Adrenal gland (tissue), 12 donors: ENCODE data around the gene UXS1. TPM values are rescaled to one million over a fixed set of nuclear protein-coding genes. Genes with fewer than 3 reads are reported as not detected.
A peak's percentile ranks its signal among the peaks of the same experiment; 100 is the strongest.

Experiments
- DNase-seq, 7 donors: peaks; one replicate each; pipeline ENCODE4 v3.0.0-alpha.2; 2019 to 2020
- H3K27ac ChIP-seq, 5 donors: fragments of 200-600 bp; sonication (generic) in 4 of 5; 1 replicate in 3 of 5; 2 replicates in 2 of 5; pipeline versions ENCODE4 v1.5.1 to v1.8.0; 2016 to 2020; ENCODE audit warnings: mild to moderate bottlenecking in 1 of 5
- H3K27me3 ChIP-seq: fragments of 200-600 bp; 2 replicates; pipeline ENCODE4 v1.8.0; 2021
- H3K36me3 ChIP-seq, 2 donors: fragments of 200-600 bp; replicated peaks in 1 of 2; 1 replicate in 1 of 2; 2 replicates in 1 of 2; pipeline versions ENCODE4 v1.5.1 to v1.8.0; 2018 to 2022
- H3K4me1 ChIP-seq, 2 donors: fragments of 200-600 bp; replicated peaks in 1 of 2; 1 replicate in 1 of 2; 2 replicates in 1 of 2; pipeline versions ENCODE4 v1.5.1 to v1.8.0; 2018 to 2021
- H3K4me3 ChIP-seq, 4 donors: fragments of 200-600 bp; sonication (generic) in 3 of 4; one replicate each; pipeline ENCODE4 v1.5.1; 2016 to 2018
- H3K9me3 ChIP-seq, 3 donors: fragments of 200-600 bp; sonication (generic) in 1 of 3; replicated peaks in 1 of 3; 1 replicate in 2 of 3; 2 replicates in 1 of 3; pipeline versions ENCODE4 v1.5.1 to v1.8.0; 2016 to 2021
- POLR2A ChIP-seq, 2 donors: fragments of 450-650 bp; IDR thresholded peaks; one replicate each; pipeline ENCODE4 v1.6.1; 2017; ENCODE audit warnings: antibody characterized with exemption in 2 of 2, mild to moderate bottlenecking in 2 of 2, moderate library complexity in 1 of 2
- WGBS, 4 donors: extraction: QIAGEN DNeasy Blood & Tissue Kit in 2 of 4; methylation state at CpG; one replicate each; pipeline versions ENCODE4 v1.1.5 to v1.1.7; 2013 to 2017; 5-methylcytosine and 5-hydroxymethylcytosine counted together
- intact Hi-C, 2 donors: fragments of 100-400 bp; cut with DNase I; formaldehyde crosslinking; loops; one replicate each; pipeline versions ENCODE4 v1.14.1 to v1.15.0; 2022 to 2023
- polyA plus RNA-seq, 3 donors: library from polyadenylated mRNA; stranded (reverse); fragments of 200-250 nt in 2 of 3; fragments of 350-450 nt in 1 of 3; fragmentation: Illumina TruSeq in 1 of 3; extraction: RNeasy Lipid Tissue Mini Kit (QIAGEN cat#74804) in 1 of 3; gene quantifications; one replicate each; pipeline ENCODE4 v1.2.3, GENCODE V29; 2013 to 2014
- total RNA-seq, 9 donors: library from RNA; depleted of rRNA in 4 of 9; stranded (reverse); fragments of >200 nt in 4 of 9; fragments of 120-200 nt in 1 of 9; fragmentation: NEBNext Ultra II Directional in 1 of 9; extraction: Animal tissue kit (Norgen Biotek cat#: 25700) in 1 of 9; gene quantifications; one replicate each; pipeline versions ENCODE4 v1.1.0 to v1.2.4, GENCODE V29; 2013 to 2023
- TF ChIP-seq, protein P1 (sequence below), 6 experiments: fragments of 450-650 bp in 4 of 6; fragments of 200-600 bp in 2 of 6; sonication (generic) in 1 of 6; IDR thresholded peaks; 1 replicate in 5 of 6; 2 replicates in 1 of 6; pipeline versions ENCODE4 v1.5.1 to v1.8.0; 2016 to 2021; ENCODE audit warnings: antibody characterized with exemption in 6 of 6, mild to moderate bottlenecking in 2 of 6, moderate library complexity in 1 of 6
- donor health status: healthy with polysubstance abuse.
- donor health status: Bipolar disorder and iron deficiency.
- donor health status: DM: yes; HTN: yes; CAD: no.
- donor health status: DM: no; HTN: no; CAD: no.
- donor health status: DM: no; HTN: no; CAD: no.
- donor health status: DM: yes; HTN: yes; CAD: no.

The UXS1 gene
- total and polyA plus RNA-seq, 12 donors = 5.7 to 145 (median 22.3) TPM

DNA sequence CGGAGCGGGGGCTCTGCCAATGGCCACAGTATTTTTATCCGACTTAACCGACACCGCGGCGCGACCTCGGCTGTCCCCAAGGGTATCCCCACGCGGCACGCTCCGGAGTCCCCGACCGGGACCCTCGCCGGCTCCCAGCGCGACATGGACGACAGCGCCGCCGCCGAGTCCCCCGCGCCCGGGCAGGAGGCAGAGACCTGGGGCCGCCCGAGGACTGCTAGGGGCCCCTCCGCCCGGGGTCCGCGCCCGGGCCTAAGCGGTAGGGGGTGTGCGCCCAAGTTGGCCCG is 468 bp downstream of the UXS1 start:
- Histone ChIP-seq H3K27me3 (no peaks in the 10 kb centered on the region), H3K36me3 (no peaks in the 10 kb centered on the region), H3K4me3 (peak overlapping the region in 3 of 4 donors; percentile 68 to 90 (median 81)), H3K4me1 (peaks cover 6 to 12% of the 10 kb centered on the region in 2 donors), H3K27ac (peak overlapping the region in 4 of 5 donors; percentile 6 to 85 (median 67)), H3K9me3 (no peaks in the 10 kb centered on the region)
- WGBS, 4 donors = 0 to 1% (median 0%) methylated on average over 1 to 37 of the region's 37 CpGs; no CpG with 5 or more reads in 1 of the 4 donors
- DNase-seq = peak in 2 of 7 donors; percentile 16 to 21
- intact Hi-C loops = no loop called here
- TF ChIP-seq POLR2A (IDR thresholded peaks at IDR 0.05) = no peak
- TF ChIP-seq, protein P1, sequence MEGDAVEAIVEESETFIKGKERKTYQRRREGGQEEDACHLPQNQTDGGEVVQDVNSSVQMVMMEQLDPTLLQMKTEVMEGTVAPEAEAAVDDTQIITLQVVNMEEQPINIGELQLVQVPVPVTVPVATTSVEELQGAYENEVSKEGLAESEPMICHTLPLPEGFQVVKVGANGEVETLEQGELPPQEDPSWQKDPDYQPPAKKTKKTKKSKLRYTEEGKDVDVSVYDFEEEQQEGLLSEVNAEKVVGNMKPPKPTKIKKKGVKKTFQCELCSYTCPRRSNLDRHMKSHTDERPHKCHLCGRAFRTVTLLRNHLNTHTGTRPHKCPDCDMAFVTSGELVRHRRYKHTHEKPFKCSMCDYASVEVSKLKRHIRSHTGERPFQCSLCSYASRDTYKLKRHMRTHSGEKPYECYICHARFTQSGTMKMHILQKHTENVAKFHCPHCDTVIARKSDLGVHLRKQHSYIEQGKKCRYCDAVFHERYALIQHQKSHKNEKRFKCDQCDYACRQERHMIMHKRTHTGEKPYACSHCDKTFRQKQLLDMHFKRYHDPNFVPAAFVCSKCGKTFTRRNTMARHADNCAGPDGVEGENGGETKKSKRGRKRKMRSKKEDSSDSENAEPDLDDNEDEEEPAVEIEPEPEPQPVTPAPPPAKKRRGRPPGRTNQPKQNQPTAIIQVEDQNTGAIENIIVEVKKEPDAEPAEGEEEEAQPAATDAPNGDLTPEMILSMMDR (IDR thresholded peaks at IDR 0.05) = no peak

DNA sequence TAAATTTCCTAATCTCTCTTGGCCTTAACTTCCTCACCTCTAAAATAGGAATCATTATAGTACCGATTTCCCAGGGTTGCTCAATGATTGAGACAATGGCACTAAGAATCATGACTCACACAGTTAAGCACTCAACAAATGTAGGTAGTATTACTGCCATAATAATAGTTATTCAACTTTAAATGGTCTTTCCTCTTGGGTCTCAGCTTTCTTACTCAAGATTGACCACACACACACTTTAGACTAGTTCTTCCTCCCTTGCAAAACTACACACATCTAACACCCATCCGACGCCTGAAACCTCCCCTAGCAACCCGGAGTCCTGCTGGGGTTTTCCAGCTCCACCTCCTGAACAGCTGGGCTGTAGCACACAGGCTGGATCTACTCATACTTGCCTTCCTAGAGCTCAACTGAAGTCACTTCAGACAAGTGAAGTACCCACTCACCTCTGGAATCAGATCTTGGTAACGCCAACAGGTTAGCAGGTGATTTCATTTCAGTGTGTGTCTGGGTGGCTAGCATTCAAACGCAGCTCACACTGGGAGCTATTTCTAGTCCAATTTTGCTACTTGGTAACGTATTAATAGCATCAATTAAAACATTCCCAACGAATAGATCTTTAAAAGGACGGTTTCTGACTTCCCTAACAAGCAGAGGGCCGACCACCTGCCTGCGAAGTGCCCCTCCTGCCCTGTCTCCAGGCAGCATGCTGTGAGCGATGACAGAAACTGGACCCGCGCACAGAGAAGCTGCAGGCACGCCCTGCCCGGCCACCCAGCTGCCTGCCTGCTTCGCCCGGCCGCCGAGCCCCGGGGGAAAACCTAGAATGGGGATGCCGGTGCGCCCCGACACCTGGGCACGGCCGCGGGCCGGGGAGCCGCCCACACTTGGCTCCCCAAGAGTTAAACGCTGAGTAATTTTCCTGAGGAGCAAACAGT is 1.1 kb downstream of the UXS1 start:
- H3K27ac ChIP-seq = peak overlapping the region in 3 of 5 donors; percentile 54 to 85 (median 80)
- TF ChIP-seq, protein P1 (IDR thresholded peaks at IDR 0.05) = no peak
- TF ChIP-seq POLR2A (IDR thresholded peaks at IDR 0.05) = no peak
- 1 to 4% (median 3%) methylated on average over 11 to 30 of the region's 30 CpGs for WGBS, 4 donors
- no peaks in the 10 kb centered on the region for H3K9me3 ChIP-seq
- intact Hi-C loops = no loop called here
- peak overlapping the region in 3 of 4 donors; percentile 68 to 90 (median 81) for H3K4me3 ChIP-seq
- H3K36me3 ChIP-seq = no peaks in the 10 kb centered on the region
- DNase-seq = peak; percentile 23 to 57 (median 40)
- H3K4me1 ChIP-seq = peaks cover 6 to 12% of the 10 kb centered on the region in 2 donors
- no peaks in the 10 kb centered on the region for H3K27me3 ChIP-seq

DNA sequence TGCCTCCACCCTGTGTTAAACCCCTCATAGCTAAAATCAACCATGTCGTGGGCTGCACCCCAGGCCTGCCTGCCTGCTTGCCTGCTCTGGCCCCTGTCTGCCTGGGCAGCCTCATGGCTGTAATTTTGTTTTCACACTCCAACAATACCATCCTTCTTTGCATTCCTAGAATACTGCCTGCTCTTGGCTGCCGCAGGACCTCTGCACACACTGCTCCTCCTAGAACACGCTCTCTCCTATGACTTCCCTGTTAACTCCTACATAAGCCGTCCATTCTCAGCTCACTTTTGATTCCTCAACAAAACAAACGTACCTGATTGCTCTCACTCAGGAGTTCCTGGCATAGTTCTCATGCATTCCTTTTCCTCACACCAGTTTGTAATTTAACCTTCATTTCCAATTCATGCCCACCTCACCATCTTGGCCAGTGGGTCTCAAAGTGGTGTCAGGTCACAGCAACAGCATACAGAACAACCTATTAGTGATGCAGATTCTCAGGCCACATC is 2.5 kb downstream of the UXS1 start:
- Histone ChIP-seq H3K4me3 (no peak overlapping the region), H3K27me3 (no peaks in the 10 kb centered on the region), H3K36me3 (no peaks in the 10 kb centered on the region), H3K9me3 (no peaks in the 10 kb centered on the region), H3K4me1 (peaks cover 6 to 12% of the 10 kb centered on the region in 2 donors), H3K27ac (no peak overlapping the region)
- intact Hi-C loops = no loop called here
- no peak for TF ChIP-seq POLR2A (IDR thresholded peaks at IDR 0.05)
- TF ChIP-seq, protein P1 (IDR thresholded peaks at IDR 0.05) = no peak
- no peak for DNase-seq
- 86 to 91% (median 88%) methylated on average over 5 of the region's 5 CpGs for WGBS, 4 donors

GRCh38 chr2:106189764-106190468 is 4.2 kb downstream of the UXS1 start:
- TF ChIP-seq, protein P1 (IDR thresholded peaks at IDR 0.05) = no peak
- no peak for TF ChIP-seq POLR2A (IDR thresholded peaks at IDR 0.05)
- no peak overlapping the region for H3K27ac ChIP-seq
- no peaks in the 10 kb centered on the region for H3K9me3 ChIP-seq
- peaks cover 6 to 9% of the 10 kb centered on the region in 2 donors for H3K4me1 ChIP-seq
- H3K27me3 ChIP-seq = no peaks in the 10 kb centered on the region
- DNase-seq = no peak
- H3K36me3 ChIP-seq = no peaks in the 10 kb centered on the region
- H3K4me3 ChIP-seq = no peak overlapping the region
- WGBS, 4 donors = 81 to 88% (median 83%) methylated on average over 5 of the region's 5 CpGs
- intact Hi-C loops = no loop called here
